ENCODE data around the gene CRYAB.

DNA sequence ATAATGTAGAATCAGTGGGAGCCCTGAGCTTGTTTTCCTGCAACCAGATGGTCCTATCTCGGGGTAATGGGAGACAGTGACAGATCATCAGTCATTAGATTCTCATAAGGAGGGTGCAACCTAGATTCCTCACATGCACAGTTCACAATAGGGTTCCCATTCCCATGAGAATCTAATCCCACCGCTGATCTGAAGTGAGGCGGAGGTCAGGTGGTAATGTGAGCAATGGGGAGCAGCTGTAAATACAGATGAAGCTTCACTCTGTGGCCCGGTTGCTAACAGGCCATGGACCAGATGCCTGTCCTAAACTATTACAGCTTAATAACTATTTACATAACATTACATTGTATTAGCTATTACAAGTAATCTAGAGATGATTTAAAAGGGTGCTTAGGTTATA, 42.6 kb upstream of the CRYAB start:
- no peak for TF ChIP-seq POLR2A (IDR thresholded peaks at IDR 0.05; ENCODE audit: low read length)
- no peak for TF ChIP-seq GATA1 (IDR thresholded peaks at IDR 0.05; ENCODE audit: low read depth, low read length)

All from erythroblast (primary cell).